Subcutaneous adipose tissue (tissue), 4 donors: Measurements from ENCODE around the gene RUVBL2. TPM values are rescaled to one million over a fixed set of nuclear protein-coding genes. Genes with fewer than 3 reads are reported as not detected.

Experiments used
- CTCF ChIP-seq: fragments of 450-650 bp; IDR thresholded peaks from one replicate; pipeline ENCODE4 v1.5.1; 2016; ENCODE audit warnings: low read depth, mild to moderate bottlenecking, control low read depth, antibody characterized with exemption, moderate library complexity
- total RNA-seq, 4 donors: library from RNA; depleted of rRNA; stranded (reverse); fragments of >200 nt; gene quantifications; one replicate each; pipeline ENCODE4 v1.1.0, GENCODE V29; 2016

RUVBL2 gene
- total RNA-seq, 4 donors from 2014 or later = 34.3 to 62.5 (median 49.4) TPM

- no peak for TF ChIP-seq CTCF
Measured at GRCh38 chr19:48965040-48965805, 28.5 kb upstream of the RUVBL2 start, which contains the start of gene FTL. Gene FTL, plus strand, starts transcription at chr19:48965309. Its CDS starts 199 bp downstream, at chr19:48965508.

- no peak for TF ChIP-seq CTCF
Measured at GRCh38 chr19:48965806-48966540, 27.7 kb upstream of the RUVBL2 start.

- TF ChIP-seq CTCF = no peak
Measured at GRCh38 chr19:48966541-48967345, 26.9 kb upstream of the RUVBL2 start.

GRCh38 chr19:48967346-48968178 lies 26.1 kb upstream of the RUVBL2 start:
- TF ChIP-seq CTCF = no peak

GRCh38 chr19:48968179-48968661 lies 25.5 kb upstream of the RUVBL2 start:
- TF ChIP-seq CTCF = no peak

- no peak for TF ChIP-seq CTCF
Measured at GRCh38 chr19:48968813-48969218, 24.9 kb upstream of the RUVBL2 start.
